AG10803 (cell line): ENCODE measurements around the gene MYH15.
A peak's percentile ranks its signal among the peaks of the same experiment; 100 is the strongest.

Source experiments
- DNase-seq: peaks from one replicate; pipeline ENCODE4 v3.0.0; 2010; ENCODE audit warnings: low read depth
- H3K4me3 ChIP-seq: 2 replicates; pipeline ENCODE4 v1.5.1; 2011; ENCODE audit warnings: mild to moderate bottlenecking, low read length, control low read depth
- TF ChIP-seq, protein P1 (sequence below): conservative IDR thresholded peaks from 2 replicates; pipeline ENCODE4 v1.5.1; 2011; ENCODE audit warnings: mild to moderate bottlenecking, low read length, control low read depth, inconsistent platforms

MYH15 gene

DNA sequence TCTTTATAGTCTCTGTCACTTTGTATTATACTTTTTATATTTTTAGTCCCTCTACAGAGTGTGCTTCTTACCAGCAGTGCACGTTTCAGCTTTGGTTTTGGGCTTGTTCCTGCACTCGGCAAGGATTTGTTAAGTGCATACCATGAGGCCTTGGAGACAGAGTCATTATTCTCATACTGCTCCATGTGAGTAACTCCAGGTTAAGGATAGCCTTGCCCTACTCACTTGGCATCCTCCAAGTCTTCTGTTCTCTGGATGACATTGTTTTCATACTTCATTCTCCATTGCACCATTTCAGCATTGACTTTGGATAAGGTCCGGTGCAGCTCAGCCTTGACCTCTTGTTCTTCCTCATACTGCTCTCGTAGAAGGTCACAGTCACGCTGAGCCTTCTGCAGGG, 96.4 kb downstream of the MYH15 start:
- no peak overlapping the region for H3K4me3 ChIP-seq
- peak; percentile 71 for DNase-seq
- TF ChIP-seq, protein P1, sequence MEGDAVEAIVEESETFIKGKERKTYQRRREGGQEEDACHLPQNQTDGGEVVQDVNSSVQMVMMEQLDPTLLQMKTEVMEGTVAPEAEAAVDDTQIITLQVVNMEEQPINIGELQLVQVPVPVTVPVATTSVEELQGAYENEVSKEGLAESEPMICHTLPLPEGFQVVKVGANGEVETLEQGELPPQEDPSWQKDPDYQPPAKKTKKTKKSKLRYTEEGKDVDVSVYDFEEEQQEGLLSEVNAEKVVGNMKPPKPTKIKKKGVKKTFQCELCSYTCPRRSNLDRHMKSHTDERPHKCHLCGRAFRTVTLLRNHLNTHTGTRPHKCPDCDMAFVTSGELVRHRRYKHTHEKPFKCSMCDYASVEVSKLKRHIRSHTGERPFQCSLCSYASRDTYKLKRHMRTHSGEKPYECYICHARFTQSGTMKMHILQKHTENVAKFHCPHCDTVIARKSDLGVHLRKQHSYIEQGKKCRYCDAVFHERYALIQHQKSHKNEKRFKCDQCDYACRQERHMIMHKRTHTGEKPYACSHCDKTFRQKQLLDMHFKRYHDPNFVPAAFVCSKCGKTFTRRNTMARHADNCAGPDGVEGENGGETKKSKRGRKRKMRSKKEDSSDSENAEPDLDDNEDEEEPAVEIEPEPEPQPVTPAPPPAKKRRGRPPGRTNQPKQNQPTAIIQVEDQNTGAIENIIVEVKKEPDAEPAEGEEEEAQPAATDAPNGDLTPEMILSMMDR = no peak

GRCh38 chr3:108412121-108412750, 98.2 kb downstream of the MYH15 start:
- TF ChIP-seq, protein P1 = no peak
- no peak for DNase-seq
- H3K4me3 ChIP-seq = no peak overlapping the region

GRCh38 chr3:108410531-108410984, 99.8 kb downstream of the MYH15 start:
- no peak overlapping the region for H3K4me3 ChIP-seq
- peak; percentile 21 for DNase-seq
- TF ChIP-seq, protein P1 = no peak

- H3K4me3 ChIP-seq = no peak overlapping the region
- no peak for DNase-seq
- TF ChIP-seq, protein P1 = no peak
Observed at GRCh38 chr3:108409800-108410178, 100.6 kb downstream of the MYH15 start.

- TF ChIP-seq, protein P1 = no peak
- DNase-seq = no peak
Observed at GRCh38 chr3:108408883-108409799, 101.3 kb downstream of the MYH15 start.

GRCh38 chr3:108407886-108408285, 102.5 kb downstream of the MYH15 start:
- H3K4me3 ChIP-seq = no peak overlapping the region
- no peak for DNase-seq
- TF ChIP-seq, protein P1 = no peak

More at GRCh38 chr3:108408883-108409799, 101.3 kb downstream of the MYH15 start:
- H3K4me3 ChIP-seq = no peak overlapping the region
